ENCODE measurements around the gene AATK. TPM values are rescaled to one million over a fixed set of nuclear protein-coding genes. Genes with fewer than 3 reads are reported as not detected.

Gene AATK
- total and polyA plus RNA-seq, 9 of the 15 experiments (the other 6 are each of a cell fraction or from before 2014, with no cell fraction given): 0.11 to 0.55 (median 0.38) TPM; not detected in 5

DNA sequence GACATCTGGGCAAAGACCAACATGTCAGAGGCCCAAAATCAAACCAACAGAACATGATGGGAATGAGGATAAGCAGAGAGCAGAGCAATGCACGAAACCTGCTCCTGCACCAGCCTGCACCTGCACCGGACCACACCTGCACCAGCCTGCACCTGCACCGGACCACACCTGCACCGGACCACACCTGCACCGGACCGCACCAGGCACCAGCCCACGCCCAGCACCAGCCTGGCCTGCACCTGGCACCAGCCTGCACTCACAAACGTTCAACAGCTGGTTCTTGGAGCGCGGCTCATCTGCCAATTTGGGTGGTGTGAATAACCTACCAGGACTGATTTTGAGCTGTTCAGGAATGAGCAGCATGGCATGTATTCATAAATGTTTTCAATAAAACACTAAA is 38.6 kb upstream of the AATK start:
- Histone ChIP-seq H3K9ac (ENCODE audit: insufficient read depth in 1 of 2, low read depth in 2 of 2, low read length in 2 of 2) (no peak overlapping the region), H3K27ac (ENCODE audit: extremely low read depth, low read depth, low read length) (no peak overlapping the region), H3K27me3 (ENCODE audit: control insufficient read depth in 2 of 2, insufficient read depth in 2 of 2, low read length in 2 of 2) (no peaks in the 10 kb centered on the region), H4K20me1 (replicated peaks; ENCODE audit: control insufficient read depth, insufficient read depth, low read length) (no peaks in the 10 kb centered on the region), H3K36me3 (ENCODE audit: control insufficient read depth, insufficient read depth, low read length) (peaks cover 5% of the 10 kb centered on the region; the same call in 2 of the 3 replicates), H3K4me1 (replicated peaks in 1 of 2; ENCODE audit: control insufficient read depth in 2 of 2, insufficient read depth in 2 of 2, low read length in 2 of 2) (peaks cover 3 to 26% of the 10 kb centered on the region in 2 experiments; a peak in 3 of 5 replicates), H3K4me3 (no peak overlapping the region), H3K9me3 (replicated peaks; ENCODE audit: control insufficient read depth, insufficient read depth, low read depth, low read length) (no peaks in the 10 kb centered on the region), H3K79me2 (ENCODE audit: control insufficient read depth, insufficient read depth, low read length) (no peaks in the 10 kb centered on the region), H3K4me2 (ENCODE audit: insufficient read depth, low read length) (no peak overlapping the region), H2AFZ (ENCODE audit: low read depth, low read length) (no peak overlapping the region), H3K9me1 (ENCODE audit: control insufficient read depth, insufficient read depth, low read length) (peaks cover 3% of the 10 kb centered on the region)
- ATAC-seq (no peak), DNase-seq (ENCODE audit: extremely low read depth in 1 of 4, low spot score in 3 of 4) (no peak), FAIRE-seq (no peak)
- WGBS (ENCODE audit: insufficient coverage, low coverage, missing lambda C conversion rate): 79% methylated on average over 9 of the region's 10 CpGs
- CTCF ChIA-PET (ENCODE audit: low intra/inter-chr PET ratio): no interaction called here
- intact Hi-C loops (cut with micrococcal nuclease): no loop called here
- no peak for TF ChIP-seq ZNF668 (CRISPR knock-in tag; IDR thresholded peaks at IDR 0.05)
- TF ChIP-seq, protein P1, sequence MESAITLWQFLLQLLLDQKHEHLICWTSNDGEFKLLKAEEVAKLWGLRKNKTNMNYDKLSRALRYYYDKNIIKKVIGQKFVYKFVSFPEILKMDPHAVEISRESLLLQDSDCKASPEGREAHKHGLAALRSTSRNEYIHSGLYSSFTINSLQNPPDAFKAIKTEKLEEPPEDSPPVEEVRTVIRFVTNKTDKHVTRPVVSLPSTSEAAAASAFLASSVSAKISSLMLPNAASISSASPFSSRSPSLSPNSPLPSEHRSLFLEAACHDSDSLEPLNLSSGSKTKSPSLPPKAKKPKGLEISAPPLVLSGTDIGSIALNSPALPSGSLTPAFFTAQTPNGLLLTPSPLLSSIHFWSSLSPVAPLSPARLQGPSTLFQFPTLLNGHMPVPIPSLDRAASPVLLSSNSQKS (CRISPR knock-in tag; IDR thresholded peaks at IDR 0.05): no peak
- TF ChIP-seq RHOXF2B (CRISPR knock-in tag; conservative IDR thresholded peaks at IDR 0.05): no peak
- TF ChIP-seq POLR2G (IDR thresholded peaks at IDR 0.05; ENCODE audit: low read depth, low read length): 0 out of 2 replicates have a peak, but pooled peaks have one; percentile 4
- TF ChIP-seq, protein P2, sequence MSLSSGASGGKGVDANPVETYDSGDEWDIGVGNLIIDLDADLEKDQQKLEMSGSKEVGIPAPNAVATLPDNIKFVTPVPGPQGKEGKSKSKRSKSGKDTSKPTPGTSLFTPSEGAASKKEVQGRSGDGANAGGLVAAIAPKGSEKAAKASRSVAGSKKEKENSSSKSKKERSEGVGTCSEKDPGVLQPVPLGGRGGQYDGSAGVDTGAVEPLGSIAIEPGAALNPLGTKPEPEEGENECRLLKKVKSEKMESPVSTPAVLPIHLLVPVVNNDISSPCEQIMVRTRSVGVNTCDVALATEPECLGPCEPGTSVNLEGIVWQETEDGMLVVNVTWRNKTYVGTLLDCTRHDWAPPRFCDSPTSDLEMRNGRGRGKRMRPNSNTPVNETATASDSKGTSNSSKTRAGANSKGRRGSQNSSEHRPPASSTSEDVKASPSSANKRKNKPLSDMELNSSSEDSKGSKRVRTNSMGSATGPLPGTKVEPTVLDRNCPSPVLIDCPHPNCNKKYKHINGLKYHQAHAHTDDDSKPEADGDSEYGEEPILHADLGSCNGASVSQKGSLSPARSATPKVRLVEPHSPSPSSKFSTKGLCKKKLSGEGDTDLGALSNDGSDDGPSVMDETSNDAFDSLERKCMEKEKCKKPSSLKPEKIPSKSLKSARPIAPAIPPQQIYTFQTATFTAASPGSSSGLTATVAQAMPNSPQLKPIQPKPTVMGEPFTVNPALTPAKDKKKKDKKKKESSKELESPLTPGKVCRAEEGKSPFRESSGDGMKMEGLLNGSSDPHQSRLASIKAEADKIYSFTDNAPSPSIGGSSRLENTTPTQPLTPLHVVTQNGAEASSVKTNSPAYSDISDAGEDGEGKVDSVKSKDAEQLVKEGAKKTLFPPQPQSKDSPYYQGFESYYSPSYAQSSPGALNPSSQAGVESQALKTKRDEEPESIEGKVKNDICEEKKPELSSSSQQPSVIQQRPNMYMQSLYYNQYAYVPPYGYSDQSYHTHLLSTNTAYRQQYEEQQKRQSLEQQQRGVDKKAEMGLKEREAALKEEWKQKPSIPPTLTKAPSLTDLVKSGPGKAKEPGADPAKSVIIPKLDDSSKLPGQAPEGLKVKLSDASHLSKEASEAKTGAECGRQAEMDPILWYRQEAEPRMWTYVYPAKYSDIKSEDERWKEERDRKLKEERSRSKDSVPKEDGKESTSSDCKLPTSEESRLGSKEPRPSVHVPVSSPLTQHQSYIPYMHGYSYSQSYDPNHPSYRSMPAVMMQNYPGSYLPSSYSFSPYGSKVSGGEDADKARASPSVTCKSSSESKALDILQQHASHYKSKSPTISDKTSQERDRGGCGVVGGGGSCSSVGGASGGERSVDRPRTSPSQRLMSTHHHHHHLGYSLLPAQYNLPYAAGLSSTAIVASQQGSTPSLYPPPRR (CRISPR knock-in tag; IDR thresholded peaks at IDR 0.05; ENCODE audit: borderline replicate concordance): no peak
- POLR2A ChIA-PET: interaction anchor here (1.4 kb wide), 1 partner anchor 20 kb away, joined by 3 read pairs; no protein-coding TSS in a partner anchor
- BruUV-seq (replicated peaks): no TSS peak
- in situ Hi-C loops (cut with MboI): no loop called here
